K562 (cell line): Measurements from ENCODE around the gene LGALS7B. TPM values are rescaled to one million over a fixed set of nuclear protein-coding genes. Genes with fewer than 3 reads are reported as not detected.
A peak's percentile ranks its signal among the peaks of the same experiment; 100 is the strongest.

ENCODE experiments used
- ATAC-seq: fragments of 200-7000 bp; cut with Tn5 transposase; 3 replicates; pipeline ENCODE4 v1.9.1; 2020; ENCODE audit warnings: moderate library complexity
- BruUV-seq: library from RNA; stranded (reverse); fragments of 400-500 nt; replicated peaks from 2 replicates; lab custom pipeline; 2021; lab: Mats Ljungman, UMichigan
- CTCF ChIA-PET: fragments of 300-600 bp; formaldehyde crosslinking; extraction: SDS; loops from one replicate; lab custom pipeline; 2021; ENCODE audit warnings: low intra/inter-chr PET ratio; lab: Yijun Ruan, JAX
- POLR2A ChIA-PET: fragments of 300-600, 350-650 bp; sonication (Branson Sonifier 250); formaldehyde crosslinking; extraction: SDS; loops from one replicate; lab custom pipeline; 2021; ENCODE audit warnings: antibody characterized with exemption, inconsistent platforms; lab: Yijun Ruan, JAX
- DNase-seq, 4 experiments: peaks; one replicate each; pipeline versions ENCODE4 v3.0.0 to v3.0.0-alpha.2; 2011 to 2018; ENCODE audit warnings: low spot score in 3 of 4, mixed read lengths in 3 of 4; ENCODE audit errors: extremely low read depth in 1 of 4
- FAIRE-seq: peaks from 2 replicates; lab custom pipeline; 2011; peaks lifted over from hg19 to GRCh38; lab: Jason Lieb, UNC
- H2AFZ ChIP-seq: 2 replicates; pipeline ENCODE4 v1.6.0; 2011; ENCODE audit warnings: low read depth, low read length, control low read depth, inconsistent platforms
- H3K27ac ChIP-seq: fragments of 200-600 bp; 3 replicates; pipeline ENCODE4 v1.8.0; 2011; ENCODE audit warnings: low read depth, mild to moderate bottlenecking, control low read depth, inconsistent platforms, low read length, moderate library complexity, mixed read lengths; ENCODE audit errors: extremely low read depth
- H3K27me3 ChIP-seq, 2 experiments: fragments of 300-600 bp in 1 of 2; 2 replicates in 1 of 2; 3 replicates in 1 of 2; pipeline versions ENCODE4 v1.6.0 to v1.8.0; 2011; ENCODE audit warnings: inconsistent platforms in 2 of 2, low read length in 2 of 2, mild to moderate bottlenecking in 1 of 2, mixed read lengths in 1 of 2, moderate library complexity in 1 of 2; ENCODE audit not compliant: control insufficient read depth in 2 of 2, insufficient read depth in 2 of 2
- H3K36me3 ChIP-seq: fragments of 300-600 bp; 3 replicates; pipeline ENCODE4 v1.8.0; 2011; ENCODE audit warnings: mild to moderate bottlenecking, low read length, inconsistent platforms; ENCODE audit not compliant: control insufficient read depth, insufficient read depth
- H3K4me1 ChIP-seq, 2 experiments: fragments of 200-600 bp in 1 of 2; replicated peaks in 1 of 2; 2 replicates in 1 of 2; 3 replicates in 1 of 2; pipeline versions ENCODE4 v1.5.1 to v1.8.0; 2011; ENCODE audit warnings: inconsistent platforms in 2 of 2, low read length in 2 of 2, mild to moderate bottlenecking in 1 of 2, mixed read lengths in 1 of 2, moderate library complexity in 1 of 2; ENCODE audit not compliant: control insufficient read depth in 2 of 2, insufficient read depth in 2 of 2
- H3K4me2 ChIP-seq: 2 replicates; pipeline ENCODE4 v1.6.1; 2011; ENCODE audit warnings: low read length, control low read depth, inconsistent platforms, mixed read lengths; ENCODE audit not compliant: insufficient read depth
- H3K4me3 ChIP-seq: fragments of 200-600 bp; sonication (generic), shearing (Covaris generic); 2 replicates; pipeline ENCODE4 v1.5.1; 2016; ENCODE audit warnings: control low read depth, inconsistent platforms
- H3K79me2 ChIP-seq: fragments of 200-600 bp; 3 replicates; pipeline ENCODE4 v1.8.0; 2011; ENCODE audit warnings: low read length, inconsistent platforms; ENCODE audit not compliant: control insufficient read depth, insufficient read depth
- H3K9ac ChIP-seq, 2 experiments: 2 replicates each; pipeline versions ENCODE4 v1.6.0 to v1.6.1; 2011; ENCODE audit warnings: low read depth in 2 of 2, low read length in 2 of 2, control low read depth in 1 of 2, inconsistent platforms in 1 of 2, mild to moderate bottlenecking in 1 of 2, mixed read lengths in 1 of 2; ENCODE audit not compliant: insufficient read depth in 1 of 2
- H3K9me1 ChIP-seq: one replicate; pipeline ENCODE4 v1.6.0; 2011; ENCODE audit warnings: inconsistent platforms, mild to moderate bottlenecking, low read length, moderate library complexity; ENCODE audit not compliant: control insufficient read depth, insufficient read depth
- H3K9me3 ChIP-seq: replicated peaks from 2 replicates; pipeline ENCODE4 v1.5.1; 2011; ENCODE audit warnings: low read depth, low read length, inconsistent platforms; ENCODE audit not compliant: control insufficient read depth, insufficient read depth
- H4K20me1 ChIP-seq: replicated peaks from 2 replicates; pipeline ENCODE4 v1.6.1; 2011; ENCODE audit warnings: low read length, inconsistent platforms, mixed read lengths; ENCODE audit not compliant: control insufficient read depth, insufficient read depth
- CBFA2T2 ChIP-seq: fragments of 450-650 bp; conservative IDR thresholded peaks from 2 replicates; pipeline ENCODE4 v1.6.1; 2017; ENCODE audit warnings: mild to moderate bottlenecking
- CBFA2T3 ChIP-seq: fragments of 450-650 bp; IDR thresholded peaks from 2 replicates; pipeline ENCODE4 v1.6.1; 2017
- DEAF1 ChIP-seq: fragments of 450-650 bp; formaldehyde crosslinking; IDR thresholded peaks from 2 replicates; pipeline ENCODE4 v1.4.0; 2020; ENCODE audit warnings: mild to moderate bottlenecking, moderate library complexity
- EP400 ChIP-seq: fragments of 450-650 bp; IDR thresholded peaks from 2 replicates; pipeline ENCODE4 v1.6.1; 2017; ENCODE audit warnings: antibody characterized with exemption, mild to moderate bottlenecking, moderate library complexity
- MEF2D ChIP-seq: conservative IDR thresholded peaks from 2 replicates; pipeline ENCODE4 v1.6.1; 2016; ENCODE audit warnings: low read depth, missing genetic modification characterization, missing compliant biosample characterization
- POLR2G ChIP-seq: fragments of 200-400 bp; formaldehyde crosslinking; IDR thresholded peaks from 2 replicates; pipeline ENCODE4 v1.6.1; 2017; ENCODE audit warnings: low read depth, mild to moderate bottlenecking, antibody characterized with exemption, low read length, moderate library complexity
- ZBTB33 ChIP-seq: sonication (generic); formaldehyde crosslinking; IDR thresholded peaks from 2 replicates; pipeline ENCODE4 v1.8.1; 2023; ENCODE audit warnings: mild to moderate bottlenecking, missing genetic modification reagents
- ZBTB7A ChIP-seq: IDR thresholded peaks from 2 replicates; pipeline ENCODE4 v1.6.1; 2011; ENCODE audit warnings: low read depth, mild to moderate bottlenecking, low read length, moderate library complexity, borderline replicate concordance; ENCODE audit not compliant: control insufficient read depth
- WGBS: fragments of 100-300 bp; shearing (Covaris generic); methylation state at CpG from one replicate; pipeline ENCODE4 v1.1.6; 2016; ENCODE audit warnings: low coverage, mixed read lengths; ENCODE audit not compliant: insufficient coverage; ENCODE audit errors: missing lambda C conversion rate; 5-methylcytosine and 5-hydroxymethylcytosine counted together
- in situ Hi-C: fragments of 300-500 bp; cut with MboI; formaldehyde crosslinking; loops from 4 replicates; pipeline ENCODE4 v1.15.0; 2018; ENCODE audit warnings: inconsistent platforms, mixed read lengths
- intact Hi-C: fragments of 100-400 bp; cut with micrococcal nuclease; formaldehyde crosslinking; loops from 2 replicates; pipeline ENCODE4 v1.14.2; 2022
- polyA plus RNA-seq, 8 experiments: library from polyadenylated mRNA; depleted of rRNA in 4 of 8; stranded (reverse) in 5 of 8; unstranded in 3 of 8; fragments of >200 nt; fragmentation: Nextera tagmentation in 2 of 8; fragmentation: Illumina TruSeq in 1 of 8; extraction: Ambion mirVana in 2 of 8; extraction: Trizol in 1 of 8; gene quantifications; 2 replicates each; pipeline versions ENCODE4 v1.2.1 to v1.2.3, GENCODE V29; 2011 to 2014; ENCODE audit warnings: inconsistent platforms in 1 of 8, missing spikeins in 1 of 8
- total RNA-seq, 7 experiments: library from RNA; depleted of rRNA in 6 of 7; stranded (reverse); fragments of >200 nt in 6 of 7; fragmentation: Illumina TruSeq in 2 of 7; extraction: Trizol in 2 of 7; gene quantifications; 2 replicates each; pipeline versions ENCODE4 v1.2.1 to v1.2.3, GENCODE V29; 2011 to 2021; ENCODE audit warnings: low replicate concordance in 1 of 7

LGALS7B gene
- total and polyA plus RNA-seq, 9 of the 15 experiments (the other 6 are each of a cell fraction or from before 2014, with no cell fraction given) = not detected

GRCh38 chr19:38743394-38744297 is 45.4 kb upstream of the LGALS7B start:
- no peak for TF ChIP-seq DEAF1 (CRISPR knock-in tag)
- peak; percentile 65 for TF ChIP-seq POLR2G
- TF ChIP-seq CBFA2T3 = peak; percentile 14; the same call in 1 of the 2 replicates
- no peak for TF ChIP-seq EP400
- TF ChIP-seq CBFA2T2 = 0 out of 2 replicates have a peak, but pooled peaks have one; percentile 16
- peak; percentile 11; the same call in 1 of the 2 replicates for TF ChIP-seq ZBTB7A
- TF ChIP-seq MEF2D (tag) = no peak
- peak; percentile 57; the same call in 1 of the 2 replicates for TF ChIP-seq ZBTB33 (CRISPR knock-in tag)
- ATAC-seq (peak; percentile 19; the same call in 2 of the 3 replicates), DNase-seq (peak in 2 of 4 experiments; percentile 24 to 31), FAIRE-seq (no peak)
- no TSS peak for BruUV-seq
- H3K4me2 ChIP-seq = no peak overlapping the region; the same call in 1 of the 2 replicates
- CTCF ChIA-PET = no interaction called here
- H3K27me3 ChIP-seq = no peaks in the 10 kb centered on the region
- H4K20me1 ChIP-seq = no peaks in the 10 kb centered on the region
- H3K79me2 ChIP-seq = no peaks in the 10 kb centered on the region
- peak overlapping the region in 1 of 2 experiments; percentile 68; a peak in 2 of 4 replicates for H3K9ac ChIP-seq
- peaks cover 13 to 27% of the 10 kb centered on the region in 2 experiments; a peak in 4 of 5 replicates for H3K4me1 ChIP-seq
- POLR2A ChIA-PET = interaction anchor here (0.5 to 1.0 kb wide), 2 partner anchors 51 to 873 kb away, joined by 3 to 4 read pairs; no protein-coding TSS in a partner anchor
- H3K9me1 ChIP-seq = no peaks in the 10 kb centered on the region
- intact Hi-C loops = no loop called here
- H3K36me3 ChIP-seq = no peaks in the 10 kb centered on the region
- peak overlapping the region; percentile 45; the same call in 1 of the 2 replicates for H2AFZ ChIP-seq
- no peak overlapping the region for H3K4me3 ChIP-seq
- in situ Hi-C loops = no loop called here
- WGBS = 58% methylated on average over 16 of the region's 20 CpGs
- no peaks in the 10 kb centered on the region for H3K9me3 ChIP-seq
- no peak overlapping the region for H3K27ac ChIP-seq
